AG09309 (cell line): Measurements from ENCODE around the gene CRTC3.

Source experiments
- DNase-seq: peaks from one replicate; pipeline ENCODE4 v3.0.0-alpha.2; 2010; ENCODE audit warnings: low read depth
- H3K4me3 ChIP-seq: 2 replicates; pipeline ENCODE4 v1.5.1; 2011; ENCODE audit warnings: mild to moderate bottlenecking, low read depth, low read length, moderate library complexity; ENCODE audit not compliant: control insufficient read depth
- TF ChIP-seq, protein P1 (sequence below): IDR thresholded peaks from 2 replicates; pipeline ENCODE4 v1.5.1; 2011; ENCODE audit warnings: mild to moderate bottlenecking, low read depth, low read length, inconsistent platforms; ENCODE audit not compliant: insufficient read depth, control insufficient read depth; ENCODE audit errors: missing control alignments

Gene CRTC3

GRCh38 chr15:90617171-90617570 lies 87.4 kb downstream of the CRTC3 start:
- TF ChIP-seq, protein P1, sequence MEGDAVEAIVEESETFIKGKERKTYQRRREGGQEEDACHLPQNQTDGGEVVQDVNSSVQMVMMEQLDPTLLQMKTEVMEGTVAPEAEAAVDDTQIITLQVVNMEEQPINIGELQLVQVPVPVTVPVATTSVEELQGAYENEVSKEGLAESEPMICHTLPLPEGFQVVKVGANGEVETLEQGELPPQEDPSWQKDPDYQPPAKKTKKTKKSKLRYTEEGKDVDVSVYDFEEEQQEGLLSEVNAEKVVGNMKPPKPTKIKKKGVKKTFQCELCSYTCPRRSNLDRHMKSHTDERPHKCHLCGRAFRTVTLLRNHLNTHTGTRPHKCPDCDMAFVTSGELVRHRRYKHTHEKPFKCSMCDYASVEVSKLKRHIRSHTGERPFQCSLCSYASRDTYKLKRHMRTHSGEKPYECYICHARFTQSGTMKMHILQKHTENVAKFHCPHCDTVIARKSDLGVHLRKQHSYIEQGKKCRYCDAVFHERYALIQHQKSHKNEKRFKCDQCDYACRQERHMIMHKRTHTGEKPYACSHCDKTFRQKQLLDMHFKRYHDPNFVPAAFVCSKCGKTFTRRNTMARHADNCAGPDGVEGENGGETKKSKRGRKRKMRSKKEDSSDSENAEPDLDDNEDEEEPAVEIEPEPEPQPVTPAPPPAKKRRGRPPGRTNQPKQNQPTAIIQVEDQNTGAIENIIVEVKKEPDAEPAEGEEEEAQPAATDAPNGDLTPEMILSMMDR, result no peak
- H3K4me3 ChIP-seq, result no peak overlapping the region
- peak; percentile 32 for DNase-seq

DNA sequence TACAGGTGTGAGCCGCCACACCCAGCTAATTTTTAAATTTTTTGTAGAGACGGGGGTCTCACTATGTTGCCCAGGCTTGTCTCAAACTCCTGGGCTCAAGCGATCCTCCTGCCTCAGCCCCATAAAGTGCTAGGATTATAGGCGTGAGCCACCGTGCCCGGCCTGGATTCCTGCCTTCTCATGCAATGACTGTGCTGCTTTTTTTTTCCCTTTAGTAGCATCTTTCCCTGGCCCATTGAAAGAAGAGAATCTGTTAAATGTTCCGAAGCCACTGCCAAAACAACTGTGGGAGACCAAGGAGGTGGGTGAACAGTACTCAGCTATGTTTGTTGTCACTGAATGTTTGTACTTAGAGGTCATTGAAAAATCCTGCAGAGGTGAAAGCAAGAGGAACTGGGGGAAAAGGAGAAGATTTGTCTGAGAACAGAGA lies 88.0 kb downstream of the CRTC3 start:
- TF ChIP-seq, protein P1, result no peak
- no peak for DNase-seq
- H3K4me3 ChIP-seq, result no peak overlapping the region

DNA sequence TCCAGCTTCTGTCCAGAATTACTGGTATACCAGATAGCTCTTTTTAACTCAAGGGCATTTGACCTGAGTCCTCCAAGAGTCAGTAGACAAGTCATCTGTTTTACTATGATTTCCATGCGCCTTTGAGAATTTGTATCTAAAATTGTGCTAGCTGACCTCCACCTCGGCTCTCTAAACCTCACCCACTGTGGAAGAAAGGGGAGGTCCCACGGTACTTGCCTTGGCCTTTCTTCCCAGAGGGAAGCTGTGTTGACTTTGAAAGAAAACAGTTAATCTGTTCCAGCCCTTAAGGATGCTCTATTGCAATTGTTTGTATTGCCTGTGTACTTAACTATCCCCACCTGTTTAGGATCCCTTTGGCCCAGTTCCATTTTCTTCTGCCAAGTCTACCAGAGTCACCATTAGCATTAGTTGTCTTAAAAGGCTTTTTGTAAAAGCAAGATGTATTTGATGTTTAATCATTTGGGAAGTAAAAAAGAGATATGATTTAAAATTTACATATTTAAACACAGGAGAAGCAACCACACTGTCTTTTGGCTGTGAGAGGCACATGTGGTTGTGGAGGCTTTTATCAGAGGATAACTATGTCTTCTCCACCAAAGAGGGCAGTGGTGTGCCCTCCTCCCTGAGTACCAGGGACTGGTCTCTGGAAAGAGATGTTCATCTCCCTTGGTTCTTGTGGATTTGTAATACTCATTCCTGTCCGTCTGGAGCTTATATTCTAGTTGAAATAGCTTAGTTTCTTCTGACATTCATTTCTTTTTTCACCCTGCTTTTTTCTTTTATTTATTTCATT lies 88.8 kb downstream of the CRTC3 start:
- no peak overlapping the region for H3K4me3 ChIP-seq
- TF ChIP-seq, protein P1, result no peak
- DNase-seq, result no peak

GRCh38 chr15:90619468-90619867 lies 89.7 kb downstream of the CRTC3 start:
- no peak for DNase-seq
- TF ChIP-seq, protein P1, result no peak
- H3K4me3 ChIP-seq, result no peak overlapping the region

GRCh38 chr15:90619939-90620338 lies 90.2 kb downstream of the CRTC3 start:
- TF ChIP-seq, protein P1, result no peak
- DNase-seq, result no peak
- H3K4me3 ChIP-seq, result no peak overlapping the region

DNA sequence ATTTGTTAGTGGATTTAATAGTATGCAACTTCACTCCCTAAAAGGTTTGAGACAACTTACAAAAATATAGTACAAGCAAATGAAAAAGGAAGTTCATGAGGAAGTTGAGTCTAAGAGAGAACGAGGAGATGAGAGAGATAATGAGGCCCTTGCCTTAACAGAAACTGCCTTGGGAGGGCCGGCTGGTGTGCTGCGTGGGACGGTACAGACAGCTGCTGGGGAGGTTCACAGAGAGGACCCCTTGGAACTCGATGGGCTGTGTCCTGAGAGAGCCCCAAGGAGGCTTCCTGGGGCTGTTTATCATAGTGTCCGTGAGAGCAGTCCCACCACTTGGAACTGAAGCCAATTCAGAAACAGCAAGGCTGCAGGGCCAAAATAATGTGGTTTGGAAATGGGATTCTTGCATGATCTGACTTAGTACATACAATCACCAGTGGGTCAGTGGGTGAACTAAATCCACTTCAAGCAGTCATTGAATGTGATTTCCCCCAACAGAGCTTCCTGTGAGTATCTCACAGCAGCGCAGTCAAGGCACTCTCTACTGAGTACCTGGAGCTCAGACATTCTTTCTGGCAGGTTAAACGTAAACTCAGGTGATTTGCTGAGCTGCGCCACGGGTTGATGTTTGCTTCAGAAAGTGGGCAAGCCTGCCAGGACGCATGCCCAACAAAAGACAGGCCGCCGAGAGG lies 90.8 kb downstream of the CRTC3 start:
- H3K4me3 ChIP-seq, result no peak overlapping the region
- no peak for DNase-seq
- TF ChIP-seq, protein P1, result no peak
